ENCODE measurements around the gene MALSU1.

The MALSU1 gene

GRCh38 chr7:23298885-23299769, at the start of gene MALSU1:
Gene MALSU1, plus strand, starts transcription at chr7:23299339. Its CDS starts 14 bp downstream, at chr7:23299353.
- peak; percentile 92 to 95 (median 94) for DNase-seq

- no peak for DNase-seq
These were observed 49.7 kb upstream of the MALSU1 start for GRCh38 chr7:23249486-23249885.

- DNase-seq, result no peak
These were observed 45.0 kb upstream of the MALSU1 start for GRCh38 chr7:23254051-23254681.

GRCh38 chr7:23256731-23257130, 42.4 kb upstream of the MALSU1 start:
- DNase-seq, result no peak

- DNase-seq, result no peak
These were observed 38.8 kb upstream of the MALSU1 start for GRCh38 chr7:23260371-23260770.

GRCh38 chr7:23261843-23262452, 37.2 kb upstream of the MALSU1 start:
- peak; percentile 17 to 35 (median 23) for DNase-seq

- DNase-seq, result no peak
These were observed 34.2 kb upstream of the MALSU1 start for GRCh38 chr7:23264916-23265458.

- no peak for DNase-seq
These were observed 32.2 kb upstream of the MALSU1 start for GRCh38 chr7:23266918-23267317.

- DNase-seq, result no peak
These were observed 31.8 kb upstream of the MALSU1 start for GRCh38 chr7:23267357-23267756.

- DNase-seq, result no peak
These were observed 31.0 kb upstream of the MALSU1 start for GRCh38 chr7:23268167-23268566.

- no peak for DNase-seq
These were observed 30.4 kb upstream of the MALSU1 start for GRCh38 chr7:23268746-23269145.

GRCh38 chr7:23272275-23272674, 26.9 kb upstream of the MALSU1 start:
- DNase-seq, result no peak

GRCh38 chr7:23273141-23273599, 26.0 kb upstream of the MALSU1 start:
- DNase-seq, result peak; percentile 80 to 89 (median 86)

GRCh38 chr7:23275912-23276311, 23.2 kb upstream of the MALSU1 start:
- no peak for DNase-seq

- DNase-seq, result no peak
These were observed 22.8 kb upstream of the MALSU1 start for GRCh38 chr7:23276376-23276775.

- no peak for DNase-seq
These were observed 22.2 kb upstream of the MALSU1 start for GRCh38 chr7:23276947-23277346.

GRCh38 chr7:23277359-23277989, 21.7 kb upstream of the MALSU1 start:
- no peak for DNase-seq

- DNase-seq, result no peak
These were observed 19.2 kb upstream of the MALSU1 start for GRCh38 chr7:23279819-23280525.

- no peak for DNase-seq
These were observed 16.1 kb upstream of the MALSU1 start for GRCh38 chr7:23283086-23283485.

GRCh38 chr7:23284871-23285270, 14.3 kb upstream of the MALSU1 start:
- DNase-seq, result no peak

GRCh38 chr7:23285657-23286646, 13.2 kb upstream of the MALSU1 start:
- DNase-seq, result no peak

All from activated CD4-positive, CD25-positive, alpha-beta regulatory T cell (primary cell).